GM12878 (cell line): ENCODE results near the gene ZG16B. TPM values are rescaled to one million over a fixed set of nuclear protein-coding genes. Genes with fewer than 3 reads are reported as not detected.

Experiments used
- ATAC-seq: fragments of 200-7000 bp; cut with Tn5 transposase; 3 replicates; pipeline ENCODE4 v1.9.1; 2020; ENCODE audit warnings: mild to moderate bottlenecking, moderate library complexity
- BruUV-seq: library from RNA; stranded (reverse); fragments of 400-500 nt; replicated peaks from 2 replicates; lab custom pipeline; 2021; lab: Mats Ljungman, UMichigan
- CTCF ChIA-PET: fragments of 300-600 bp; sonication (Branson Sonifier 250); formaldehyde crosslinking; extraction: SDS; loops from one replicate; lab custom pipeline; 2021; ENCODE audit warnings: inconsistent platforms; lab: Yijun Ruan, JAX
- POLR2A ChIA-PET: fragments of 350-600 bp; formaldehyde crosslinking; extraction: SDS; loops from one replicate; lab custom pipeline; 2021; ENCODE audit warnings: inconsistent platforms; lab: Charles Lee
- RAD21 ChIA-PET: fragments of 300-600 bp; sonication (Branson Sonifier 250); formaldehyde crosslinking; loops from one replicate; lab custom pipeline; 2023; ENCODE audit warnings: antibody characterized with exemption; ENCODE audit not compliant: unreplicated experiment; lab: Charles Lee
- SMC1A ChIA-PET: fragments of 300-600 bp; sonication (Branson Sonifier 250); formaldehyde crosslinking; loops from one replicate; lab custom pipeline; 2023; ENCODE audit not compliant: unreplicated experiment, uncharacterized antibody; lab: Charles Lee
- DNase-seq: peaks from one replicate; pipeline ENCODE4 v3.0.0-alpha.2; 2011; ENCODE audit warnings: low read depth, low spot score
- FAIRE-seq: peaks from 3 replicates; lab custom pipeline; 2011; peaks lifted over from hg19 to GRCh38; lab: Jason Lieb, UNC
- H2AFZ ChIP-seq: 2 replicates; pipeline ENCODE4 v1.6.0; 2011; ENCODE audit warnings: low read depth, low read length, control low read depth; ENCODE audit not compliant: control insufficient read depth
- H3K27ac ChIP-seq: 2 replicates; pipeline ENCODE4 v1.5.1; 2011; ENCODE audit warnings: control low read depth; ENCODE audit not compliant: control insufficient read depth, insufficient read depth
- H3K27me3 ChIP-seq, 2 experiments: replicated peaks in 1 of 2; 2 replicates each; pipeline versions ENCODE4 v1.6.0 to v1.6.1; 2011; ENCODE audit warnings: low read length in 1 of 2; ENCODE audit not compliant: control insufficient read depth in 2 of 2, insufficient read depth in 2 of 2
- H3K36me3 ChIP-seq, 2 experiments: 2 replicates each; pipeline ENCODE4 v1.5.1; 2011; ENCODE audit warnings: low read length in 1 of 2; ENCODE audit not compliant: control insufficient read depth in 2 of 2, insufficient read depth in 2 of 2
- H3K4me1 ChIP-seq: 2 replicates; pipeline ENCODE4 v1.6.1; 2011; ENCODE audit warnings: mild to moderate bottlenecking, low read length, moderate library complexity, mixed read lengths; ENCODE audit not compliant: control insufficient read depth, insufficient read depth
- H3K4me2 ChIP-seq: 2 replicates; pipeline ENCODE4 v1.6.0; 2011; ENCODE audit warnings: control low read depth; ENCODE audit not compliant: control insufficient read depth, insufficient read depth
- H3K4me3 ChIP-seq: fragments of 200-600 bp; sonication (generic); 2 replicates; pipeline ENCODE4 v1.5.1; 2016
- H3K79me2 ChIP-seq: 2 replicates; pipeline ENCODE4 v1.6.0; 2011; ENCODE audit warnings: low read length; ENCODE audit not compliant: control insufficient read depth, insufficient read depth
- H3K9ac ChIP-seq: 2 replicates; pipeline ENCODE4 v1.8.0; 2011; ENCODE audit warnings: low read length, control low read depth, mixed read lengths; ENCODE audit not compliant: control insufficient read depth, insufficient read depth
- H3K9me3 ChIP-seq: replicated peaks from 3 replicates; pipeline ENCODE4 v1.5.1; 2011; ENCODE audit warnings: mild to moderate bottlenecking, low read length; ENCODE audit not compliant: control insufficient read depth, insufficient read depth
- H4K20me1 ChIP-seq: 2 replicates; pipeline ENCODE4 v1.6.0; 2011; ENCODE audit not compliant: control insufficient read depth, insufficient read depth
- ATF7 ChIP-seq: fragments of 450-650 bp; IDR thresholded peaks from 2 replicates; pipeline ENCODE4 v1.6.1; 2016; ENCODE audit warnings: low read depth, mild to moderate bottlenecking
- BCL3 ChIP-seq: IDR thresholded peaks from 2 replicates; pipeline ENCODE4 v1.6.1; 2011; ENCODE audit warnings: borderline replicate concordance, low read depth, mild to moderate bottlenecking, moderate library complexity, low read length; ENCODE audit not compliant: insufficient read depth, poor library complexity, severe bottlenecking
- CREM ChIP-seq: IDR thresholded peaks from 2 replicates; pipeline ENCODE4 v1.6.1; 2014; ENCODE audit warnings: antibody characterized with exemption, low read depth
- EGR1 ChIP-seq, 2 experiments: IDR thresholded peaks; 1 replicate in 1 of 2; 2 replicates in 1 of 2; pipeline ENCODE4 v1.6.1; 2011 to 2012; ENCODE audit warnings: low read depth in 2 of 2, low read length in 2 of 2, borderline replicate concordance in 1 of 2, mild to moderate bottlenecking in 1 of 2, moderate library complexity in 1 of 2
- EP300 ChIP-seq, 2 experiments: fragments of 150-350 bp in 1 of 2; IDR thresholded peaks; 2 replicates each; pipeline ENCODE4 v1.6.1; 2011 to 2012; ENCODE audit warnings: low read depth in 2 of 2, low read length in 2 of 2, borderline replicate concordance in 1 of 2, improper control_type of control experiment in 1 of 2, inconsistent platforms in 1 of 2; ENCODE audit not compliant: control insufficient read depth in 1 of 2
- HSF1 ChIP-seq: fragments of 150-350 bp; IDR thresholded peaks from 2 replicates; pipeline ENCODE4 v1.6.1; 2014; ENCODE audit warnings: mild to moderate bottlenecking, low read depth, low read length
- IKZF2 ChIP-seq, 2 experiments: fragments of 450-650 bp; IDR thresholded peaks; 2 replicates each; pipeline ENCODE4 v1.6.1; 2017; ENCODE audit warnings: mild to moderate bottlenecking in 2 of 2, moderate library complexity in 2 of 2
- IRF3 ChIP-seq: fragments of 450-650 bp; IDR thresholded peaks from 2 replicates; pipeline ENCODE4 v1.6.1; 2014; ENCODE audit warnings: mild to moderate bottlenecking
- KLF5 ChIP-seq: fragments of 450-650 bp; IDR thresholded peaks from 2 replicates; pipeline ENCODE4 v1.6.1; 2014; ENCODE audit warnings: mild to moderate bottlenecking; ENCODE audit not compliant: partially characterized antibody
- MLLT1 ChIP-seq: fragments of 450-650 bp; IDR thresholded peaks from 2 replicates; pipeline ENCODE4 v1.6.1; 2016; ENCODE audit warnings: mild to moderate bottlenecking
- NR2F1 ChIP-seq: fragments of 450-650 bp; conservative IDR thresholded peaks from 2 replicates; pipeline ENCODE4 v1.6.1; 2017; ENCODE audit warnings: mild to moderate bottlenecking
- POLR2AphosphoS2 ChIP-seq: IDR thresholded peaks from 2 replicates; pipeline ENCODE4 v1.6.1; 2011; ENCODE audit warnings: low read depth, mild to moderate bottlenecking, low read length, improper control_type of control experiment, moderate library complexity
- RCOR1 ChIP-seq: conservative IDR thresholded peaks from 2 replicates; pipeline ENCODE4 v1.6.1; 2012; ENCODE audit warnings: low read depth, low read length, improper control_type of control experiment
- SMARCA5 ChIP-seq: fragments of 450-650 bp; IDR thresholded peaks from 2 replicates; pipeline ENCODE4 v1.6.1; 2017; ENCODE audit warnings: mild to moderate bottlenecking
- TARDBP ChIP-seq: IDR thresholded peaks from 2 replicates; pipeline ENCODE4 v1.6.1; 2016; ENCODE audit warnings: borderline replicate concordance
- WRNIP1 ChIP-seq: IDR thresholded peaks from 2 replicates; pipeline ENCODE4 v1.6.1; 2011; ENCODE audit warnings: low read depth, low read length, improper control_type of control experiment, borderline replicate concordance
- ZNF622 ChIP-seq: fragments of 450-650 bp; IDR thresholded peaks from 2 replicates; pipeline ENCODE4 v1.6.1; 2017; ENCODE audit warnings: mild to moderate bottlenecking, inconsistent platforms
- WGBS: methylation state at CpG from one replicate; pipeline ENCODE4 v1.1.6; 2016; ENCODE audit warnings: low lambda C conversion rate; ENCODE audit not compliant: insufficient replicate concordance, insufficient coverage; ENCODE audit errors: missing lambda C conversion rate; 5-methylcytosine and 5-hydroxymethylcytosine counted together
- in situ Hi-C: fragments of 300-500 bp; cut with MboI; formaldehyde crosslinking; loops from 9 replicates; pipeline ENCODE4 v1.14.3; 2018; ENCODE audit warnings: mixed read lengths
- intact Hi-C: fragments of 100-400 bp; cut with micrococcal nuclease; formaldehyde crosslinking; loops from one replicate; pipeline ENCODE4 v1.14.2; 2022; ENCODE audit not compliant: unreplicated experiment
- polyA plus RNA-seq, 11 experiments: library from polyadenylated mRNA; depleted of rRNA in 4 of 11; unstranded in 6 of 11; stranded (reverse) in 5 of 11; fragments of >200 nt; fragmentation: Nextera tagmentation in 4 of 11; fragmentation: Illumina TruSeq in 1 of 11; extraction: Ambion mirVana in 4 of 11; extraction: Trizol in 1 of 11; gene quantifications; 1 replicate in 1 of 11; 2 replicates in 10 of 11; pipeline versions ENCODE4 v1.2.1 to v1.2.3, GENCODE V29; 2011 to 2016; ENCODE audit warnings: inconsistent platforms in 2 of 11, missing spikeins in 2 of 11, low read depth in 1 of 11
- total RNA-seq, 4 experiments: library from RNA; depleted of rRNA in 3 of 4; stranded (reverse); fragments of >200 nt in 3 of 4; fragmentation: Illumina TruSeq in 1 of 4; extraction: Trizol in 1 of 4; gene quantifications; 2 replicates each; pipeline versions ENCODE4 v1.2.1 to v1.2.3, GENCODE V29; 2013 to 2021

The ZG16B gene
- total and polyA plus RNA-seq, 10 of the 15 experiments (the other 5 are each of a cell fraction or from before 2014, with no cell fraction given), result 1.00 to 11.6 (median 5.8) TPM

GRCh38 chr16:2818272-2818876 is 11.7 kb upstream of the ZG16B start:
- H3K4me1 ChIP-seq, result no peaks in the 10 kb centered on the region
- no peak overlapping the region for H3K27ac ChIP-seq
- no peaks in the 10 kb centered on the region for H3K36me3 ChIP-seq
- ChIA-PET CTCF (no interaction called here), RAD21 (no interaction called here), POLR2A (no interaction called here), SMC1A (no interaction called here)
- peaks cover 7% of the 10 kb centered on the region for H3K79me2 ChIP-seq
- no peak overlapping the region for H3K9ac ChIP-seq
- WGBS, result 71% methylated on average over 10 of the region's 10 CpGs
- ATAC-seq, result no peak
- H4K20me1 ChIP-seq, result no peaks in the 10 kb centered on the region
- intact Hi-C loops (no loop called here), in situ Hi-C loops (no loop called here)
- no peak for DNase-seq
- H3K9me3 ChIP-seq, result no peaks in the 10 kb centered on the region
- H3K27me3 ChIP-seq, result peaks cover 0 to 1% of the 10 kb centered on the region in 2 experiments; a peak in 1 of 4 replicates
- BruUV-seq, result no TSS peak
- H3K4me2 ChIP-seq, result no peak overlapping the region
- H2AFZ ChIP-seq, result no peak overlapping the region
- H3K4me3 ChIP-seq, result no peak overlapping the region; the same call in 1 of the 2 replicates
- no peak for FAIRE-seq
- TF ChIP-seq IKZF2 (IDR thresholded peaks at IDR 0.05), result no peak
- TF ChIP-seq TARDBP, result no peak
- TF ChIP-seq EGR1 (IDR thresholded peaks at IDR 0.05; ENCODE audit: borderline replicate concordance in 1 of 2, low read depth in 2 of 2, low read length in 2 of 2), result no peak
- TF ChIP-seq IRF3, result no peak
- TF ChIP-seq MLLT1, result no peak
- no peak for TF ChIP-seq KLF5
- TF ChIP-seq SMARCA5, result no peak
- no peak for TF ChIP-seq ZNF622
- TF ChIP-seq RCOR1, result no peak
- no peak for TF ChIP-seq ATF7
- no peak for TF ChIP-seq EP300 (IDR thresholded peaks at IDR 0.05; ENCODE audit: borderline replicate concordance in 1 of 2, control insufficient read depth in 1 of 2, low read depth in 2 of 2, low read length in 2 of 2)
- no peak for TF ChIP-seq NR2F1
- TF ChIP-seq CREM, result no peak
- no peak for TF ChIP-seq BCL3
- TF ChIP-seq HSF1, result no peak
- no peak for TF ChIP-seq POLR2AphosphoS2
- TF ChIP-seq WRNIP1, result no peak
